Neural progenitor cell (in vitro differentiated cells): ENCODE results near the gene CHMP4B. TPM values are rescaled to one million over a fixed set of nuclear protein-coding genes. Genes with fewer than 3 reads are reported as not detected.
A peak's percentile ranks its signal among the peaks of the same experiment; 100 is the strongest.

Source experiments
- DNase-seq: peaks from one replicate; pipeline ENCODE4 v3.0.0-alpha.2; 2016; ENCODE audit warnings: low spot score
- H2AFZ ChIP-seq: fragments of 200-600 bp; sonication (generic); replicated peaks from 2 replicates; pipeline ENCODE4 v1.6.1; 2016; ENCODE audit warnings: antibody characterized with exemption
- H3F3A ChIP-seq: fragments of 200-600 bp; sonication (generic); 2 replicates; pipeline ENCODE4 v1.6.1; 2016; ENCODE audit warnings: antibody characterized with exemption, low read depth
- H3K27ac ChIP-seq: fragments of 200-600 bp; sonication (generic); 2 replicates; pipeline ENCODE4 v1.5.1; 2016; ENCODE audit warnings: mild to moderate bottlenecking
- H3K27me3 ChIP-seq: fragments of 200-600 bp; sonication (generic); 2 replicates; pipeline ENCODE4 v1.6.1; 2016; ENCODE audit warnings: mild to moderate bottlenecking, moderate library complexity
- H3K36me3 ChIP-seq: fragments of 200-600 bp; sonication (generic); 2 replicates; pipeline ENCODE4 v1.5.1; 2016
- H3K4me1 ChIP-seq: fragments of 200-600 bp; sonication (generic); 2 replicates; pipeline ENCODE4 v1.6.1; 2016; ENCODE audit warnings: mixed run types
- H3K4me2 ChIP-seq: fragments of 200-600 bp; sonication (generic); 2 replicates; pipeline ENCODE4 v1.6.1; 2016
- H3K4me3 ChIP-seq: fragments of 200-600 bp; sonication (generic); 2 replicates; pipeline ENCODE4 v1.5.1; 2016
- H3K79me2 ChIP-seq: fragments of 200-600 bp; sonication (generic); 2 replicates; pipeline ENCODE4 v1.6.1; 2016; ENCODE audit warnings: low read depth
- H3K9ac ChIP-seq: fragments of 200-600 bp; sonication (generic); 2 replicates; pipeline ENCODE4 v1.6.1; 2016
- H3K9me3 ChIP-seq: fragments of 200-600 bp; sonication (generic); 2 replicates; pipeline ENCODE4 v1.5.1; 2016; ENCODE audit warnings: low read depth
- H4K20me1 ChIP-seq: fragments of 200-600 bp; sonication (generic); 2 replicates; pipeline ENCODE4 v1.6.1; 2016; ENCODE audit warnings: low read depth
- H3K27ac Mint-ChIP-seq: 3 replicates; pipeline ENCODE4 v1.8.0; 2021; ENCODE audit warnings: mixed read lengths
- H3K27me3 Mint-ChIP-seq: 2 replicates; pipeline ENCODE4 v1.8.0; 2022; ENCODE audit warnings: low read depth, mild to moderate bottlenecking, inconsistent platforms, moderate library complexity, mixed read lengths; ENCODE audit not compliant: insufficient read depth
- H3K36me3 Mint-ChIP-seq: 3 replicates; pipeline ENCODE4 v1.8.0; 2021; ENCODE audit warnings: mixed read lengths
- H3K4me1 Mint-ChIP-seq: 3 replicates; pipeline ENCODE4 v1.8.0; 2021; ENCODE audit warnings: mixed read lengths
- H3K4me3 Mint-ChIP-seq: 3 replicates; pipeline ENCODE4 v1.8.0; 2021; ENCODE audit warnings: mild to moderate bottlenecking, moderate library complexity, mixed read lengths
- H3K9me3 Mint-ChIP-seq: 3 replicates; pipeline ENCODE4 v1.8.0; 2020; ENCODE audit warnings: mixed read lengths
- EZH2 ChIP-seq: fragments of 200-600 bp; sonication (generic); IDR thresholded peaks from 2 replicates; pipeline ENCODE4 v1.6.1; 2017; ENCODE audit warnings: antibody characterized with exemption, mild to moderate bottlenecking, moderate library complexity
- EZH2phosphoT487 ChIP-seq: fragments of 200-600 bp; sonication (generic); IDR thresholded peaks from 2 replicates; pipeline ENCODE4 v1.6.1; 2017; ENCODE audit warnings: antibody characterized with exemption
- total RNA-seq: library from RNA; depleted of rRNA; stranded (reverse); fragments of >200 nt; gene quantifications from 2 replicates; pipeline ENCODE4 v1.2.3, GENCODE V29; 2015; ENCODE audit warnings: low replicate concordance
- TF ChIP-seq, protein P1 (sequence below): fragments of 200-600 bp; sonication (generic); IDR thresholded peaks from 2 replicates; pipeline ENCODE4 v1.5.1; 2017; ENCODE audit warnings: antibody characterized with exemption, mild to moderate bottlenecking

The CHMP4B gene
- total RNA-seq, 1 donor from 2014 or later = 40.7 TPM

DNA sequence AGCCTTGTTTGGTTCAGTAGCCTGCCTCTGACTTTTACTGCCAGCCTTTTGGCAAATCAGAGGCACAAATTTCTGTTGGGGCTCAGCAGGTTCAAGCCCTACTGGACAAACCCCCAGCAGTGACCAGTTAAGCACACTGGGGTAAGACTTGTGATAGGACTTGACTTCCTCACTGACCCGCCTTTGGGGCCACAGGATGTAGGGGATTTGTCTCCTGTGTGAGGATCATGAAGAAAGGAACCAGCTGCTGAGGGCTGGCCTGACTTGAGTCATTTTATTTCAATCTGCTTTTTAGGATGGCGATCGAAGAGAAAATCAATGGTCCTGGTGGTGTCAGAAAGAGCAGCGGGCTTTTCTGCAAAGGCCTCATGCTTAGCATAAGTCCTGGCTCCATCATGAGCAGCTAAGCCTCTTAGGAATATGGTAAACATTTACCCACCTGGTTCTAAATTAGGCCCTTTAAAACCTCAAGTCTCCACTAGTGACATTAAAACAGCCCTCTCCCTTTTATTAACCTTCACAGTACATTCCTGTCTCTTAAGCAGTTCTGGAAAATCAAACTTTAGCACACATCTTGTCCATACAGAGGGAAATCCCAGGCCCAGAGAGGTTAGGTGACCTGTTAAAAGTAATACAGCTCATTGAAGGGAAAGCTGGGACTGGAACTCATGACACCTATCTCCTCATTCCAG is 16.6 kb downstream of the CHMP4B start:
- Mint-ChIP-seq H3K27me3 (peaks cover 2% of the 10 kb centered on the region), H3K36me3 (peaks cover 5% of the 10 kb centered on the region), H3K27ac (peak overlapping the region; percentile 70), H3K4me3 (no peak overlapping the region), H3K4me1 (peaks cover 77% of the 10 kb centered on the region), H3K9me3 (no peaks in the 10 kb centered on the region)
- H3K9ac ChIP-seq = no peak overlapping the region
- no peak overlapping the region for H3K27ac ChIP-seq
- no peaks in the 10 kb centered on the region for H3K9me3 ChIP-seq
- peaks cover 25% of the 10 kb centered on the region for H3K4me1 ChIP-seq
- peaks cover 13% of the 10 kb centered on the region for H3F3A ChIP-seq
- TF ChIP-seq, protein P1, sequence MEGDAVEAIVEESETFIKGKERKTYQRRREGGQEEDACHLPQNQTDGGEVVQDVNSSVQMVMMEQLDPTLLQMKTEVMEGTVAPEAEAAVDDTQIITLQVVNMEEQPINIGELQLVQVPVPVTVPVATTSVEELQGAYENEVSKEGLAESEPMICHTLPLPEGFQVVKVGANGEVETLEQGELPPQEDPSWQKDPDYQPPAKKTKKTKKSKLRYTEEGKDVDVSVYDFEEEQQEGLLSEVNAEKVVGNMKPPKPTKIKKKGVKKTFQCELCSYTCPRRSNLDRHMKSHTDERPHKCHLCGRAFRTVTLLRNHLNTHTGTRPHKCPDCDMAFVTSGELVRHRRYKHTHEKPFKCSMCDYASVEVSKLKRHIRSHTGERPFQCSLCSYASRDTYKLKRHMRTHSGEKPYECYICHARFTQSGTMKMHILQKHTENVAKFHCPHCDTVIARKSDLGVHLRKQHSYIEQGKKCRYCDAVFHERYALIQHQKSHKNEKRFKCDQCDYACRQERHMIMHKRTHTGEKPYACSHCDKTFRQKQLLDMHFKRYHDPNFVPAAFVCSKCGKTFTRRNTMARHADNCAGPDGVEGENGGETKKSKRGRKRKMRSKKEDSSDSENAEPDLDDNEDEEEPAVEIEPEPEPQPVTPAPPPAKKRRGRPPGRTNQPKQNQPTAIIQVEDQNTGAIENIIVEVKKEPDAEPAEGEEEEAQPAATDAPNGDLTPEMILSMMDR = no peak
- H2AFZ ChIP-seq = no peak overlapping the region
- H3K4me2 ChIP-seq = no peak overlapping the region
- no peaks in the 10 kb centered on the region for H3K36me3 ChIP-seq
- no peak for DNase-seq
- H3K79me2 ChIP-seq = peaks cover 81% of the 10 kb centered on the region
- H3K4me3 ChIP-seq = no peak overlapping the region
- H3K27me3 ChIP-seq = no peaks in the 10 kb centered on the region
- H4K20me1 ChIP-seq = peaks cover 78% of the 10 kb centered on the region

DNA sequence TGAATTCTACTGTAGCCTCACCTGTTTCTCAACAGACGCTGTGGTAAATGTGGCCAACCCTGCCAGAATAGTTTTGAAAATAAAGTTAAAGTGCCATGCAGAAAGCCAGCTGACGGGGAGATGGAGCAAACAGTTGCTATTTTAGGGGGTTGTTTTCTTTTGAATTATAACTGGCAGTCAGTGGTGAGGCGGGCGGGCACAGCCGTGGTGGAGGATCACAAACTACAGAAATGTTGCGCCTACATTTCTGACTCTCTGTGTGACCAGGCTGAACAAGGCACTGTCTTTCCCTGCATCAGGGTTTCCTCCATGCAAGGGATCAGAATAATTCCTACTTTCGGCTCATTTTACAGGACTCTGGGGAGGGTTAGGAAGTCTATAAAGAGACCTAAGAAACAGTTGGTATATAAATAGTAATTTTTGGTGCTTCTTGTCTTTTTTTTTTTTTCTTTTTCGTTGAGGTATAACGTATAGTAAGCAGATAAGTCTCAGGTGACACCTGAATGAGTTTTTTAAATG is 17.2 kb downstream of the CHMP4B start:
- peak overlapping the region; percentile 70 for H3K27ac Mint-ChIP-seq
- H3K27ac ChIP-seq = no peak overlapping the region
- TF ChIP-seq EZH2 = no peak
- TF ChIP-seq, protein P1 = no peak
- TF ChIP-seq EZH2phosphoT487 = no peak
- no peaks in the 10 kb centered on the region for H3K9me3 ChIP-seq
- no peak overlapping the region for H2AFZ ChIP-seq
- no peak for DNase-seq
- H3K4me1 Mint-ChIP-seq = peaks cover 83% of the 10 kb centered on the region
- H3K9me3 Mint-ChIP-seq = no peaks in the 10 kb centered on the region
- H3K27me3 ChIP-seq = no peaks in the 10 kb centered on the region
- no peak overlapping the region for H3K4me3 Mint-ChIP-seq
- no peak overlapping the region for H3K4me3 ChIP-seq
- H3F3A ChIP-seq = peaks cover 13% of the 10 kb centered on the region
- no peak overlapping the region for H3K4me2 ChIP-seq
- H3K27me3 Mint-ChIP-seq = peaks cover 2% of the 10 kb centered on the region
- peaks cover 9% of the 10 kb centered on the region for H3K36me3 Mint-ChIP-seq
- no peak overlapping the region for H3K9ac ChIP-seq
- no peaks in the 10 kb centered on the region for H3K36me3 ChIP-seq
- peaks cover 83% of the 10 kb centered on the region for H4K20me1 ChIP-seq
- peaks cover 80% of the 10 kb centered on the region for H3K79me2 ChIP-seq
- H3K4me1 ChIP-seq = peaks cover 28% of the 10 kb centered on the region

DNA sequence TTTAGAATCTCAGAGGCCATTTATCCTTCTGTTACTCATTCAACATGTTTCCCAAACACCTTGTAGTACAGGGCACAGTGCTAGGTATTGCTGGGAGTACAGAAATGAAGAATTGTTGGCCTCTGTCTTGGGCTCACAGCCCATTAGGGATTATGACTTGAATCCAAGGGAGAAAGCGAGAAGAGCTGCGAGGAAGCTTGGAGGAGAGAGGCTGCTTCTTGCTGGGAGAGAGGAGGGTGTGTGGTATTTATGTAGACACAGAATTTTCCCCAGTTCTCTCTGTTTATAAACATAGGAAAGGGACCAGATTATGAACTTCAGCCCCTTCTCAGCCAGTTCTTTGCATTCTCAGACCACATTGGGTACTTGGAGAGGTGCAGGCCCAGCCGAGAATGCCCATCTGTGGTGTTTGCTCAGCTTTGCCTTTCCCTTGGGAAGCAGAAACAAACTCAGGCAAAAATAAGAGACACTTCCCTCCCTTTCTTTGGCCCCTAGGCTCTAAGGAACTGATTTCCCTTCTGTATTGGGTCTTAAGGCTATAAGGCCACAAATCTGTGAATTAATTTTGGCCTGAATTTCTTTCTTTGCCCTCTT is 17.9 kb downstream of the CHMP4B start:
- H3K4me3 ChIP-seq = no peak overlapping the region
- TF ChIP-seq EZH2 = no peak
- TF ChIP-seq EZH2phosphoT487 = no peak
- TF ChIP-seq, protein P1 = no peak
- no peak overlapping the region for H3K4me3 Mint-ChIP-seq
- H3K79me2 ChIP-seq = peaks cover 80% of the 10 kb centered on the region
- peaks cover 32% of the 10 kb centered on the region for H3K4me1 ChIP-seq
- peaks cover 12% of the 10 kb centered on the region for H3K36me3 Mint-ChIP-seq
- no peaks in the 10 kb centered on the region for H3K36me3 ChIP-seq
- peaks cover 13% of the 10 kb centered on the region for H3F3A ChIP-seq
- no peaks in the 10 kb centered on the region for H3K27me3 ChIP-seq
- peaks cover 2% of the 10 kb centered on the region for H3K27me3 Mint-ChIP-seq
- no peaks in the 10 kb centered on the region for H3K9me3 ChIP-seq
- DNase-seq = no peak
- H3K4me2 ChIP-seq = no peak overlapping the region
- peaks cover 82% of the 10 kb centered on the region for H4K20me1 ChIP-seq
- H3K27ac ChIP-seq = no peak overlapping the region
- peak overlapping the region; percentile 83 for H3K27ac Mint-ChIP-seq
- H3K9me3 Mint-ChIP-seq = no peaks in the 10 kb centered on the region
- H3K4me1 Mint-ChIP-seq = peaks cover 90% of the 10 kb centered on the region
- H2AFZ ChIP-seq = no peak overlapping the region
- no peak overlapping the region for H3K9ac ChIP-seq
